ENCODE results near the gene HAPLN3. TPM values are rescaled to one million over a fixed set of nuclear protein-coding genes. Genes with fewer than 3 reads are reported as not detected.

HAPLN3 gene
- total RNA-seq, 2 donors from 2014 or later = 103 to 105 TPM

GRCh38 chr15:88906551-88906950 lies 11.2 kb upstream of the HAPLN3 start:
- no peak overlapping the region for H3K4me3 Mint-ChIP-seq
- H3K9me3 ChIP-seq (ENCODE audit: control insufficient read depth, low read length, poor library complexity, severe bottlenecking) = no peaks in the 10 kb centered on the region
- no peak for ATAC-seq
- peak overlapping the region; percentile 100 for H3K27ac Mint-ChIP-seq
- H3K27me3 Mint-ChIP-seq = no peaks in the 10 kb centered on the region
- peaks cover 45% of the 10 kb centered on the region for H3K4me1 Mint-ChIP-seq
- DNase-seq = no peak
- H3K36me3 Mint-ChIP-seq (ENCODE audit: low read depth) = no peaks in the 10 kb centered on the region

DNA sequence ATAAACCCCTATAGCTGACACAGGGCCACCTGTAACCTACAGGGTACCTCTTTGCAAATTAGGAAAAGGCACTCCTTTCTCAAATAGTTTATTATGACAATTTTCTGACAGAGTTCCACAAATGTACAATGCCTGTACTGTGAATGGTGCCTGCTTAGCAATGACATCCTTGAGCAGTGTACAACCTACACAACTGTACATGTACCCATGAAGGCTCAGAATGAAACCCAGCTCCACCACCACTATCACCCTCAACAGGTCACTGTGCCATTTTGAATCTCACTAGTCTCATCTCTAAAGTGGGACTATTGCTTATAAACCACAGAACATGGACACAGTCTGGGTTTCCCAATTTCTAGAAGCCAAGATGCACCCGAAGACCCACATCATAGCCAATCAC lies 10.8 kb upstream of the HAPLN3 start:
- ATAC-seq = no peak
- H3K4me1 Mint-ChIP-seq = peaks cover 45% of the 10 kb centered on the region
- no peaks in the 10 kb centered on the region for H3K27me3 Mint-ChIP-seq
- no peak for DNase-seq
- peaks cover 1% of the 10 kb centered on the region for H3K36me3 Mint-ChIP-seq (ENCODE audit: low read depth)
- no peaks in the 10 kb centered on the region for H3K9me3 ChIP-seq (ENCODE audit: control insufficient read depth, low read length, poor library complexity, severe bottlenecking)
- no peak overlapping the region for H3K4me3 Mint-ChIP-seq
- peak overlapping the region; percentile 100 for H3K27ac Mint-ChIP-seq

DNA sequence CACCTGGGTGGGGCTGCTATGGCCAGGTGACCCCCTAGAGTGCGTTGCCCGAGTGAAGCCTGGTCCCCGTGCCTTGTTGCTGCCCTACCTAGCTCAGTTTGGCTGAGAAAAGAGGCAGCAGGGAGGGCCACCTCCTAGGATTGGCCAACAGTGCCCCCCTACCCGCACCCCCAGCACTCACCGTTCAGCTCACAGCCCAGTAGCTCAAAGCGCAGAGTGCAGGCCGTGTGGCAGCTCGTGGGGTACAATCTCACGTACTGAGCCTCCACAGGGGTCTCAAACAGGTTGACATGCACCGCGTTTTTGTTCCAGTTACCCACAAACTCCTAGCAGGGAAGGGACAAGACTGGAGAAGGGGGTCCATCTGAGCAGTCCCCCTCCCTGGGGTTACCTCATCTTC lies 10.2 kb upstream of the HAPLN3 start:
- H3K4me1 Mint-ChIP-seq = peaks cover 47% of the 10 kb centered on the region

GRCh38 chr15:88904624-88905327 lies 9.4 kb upstream of the HAPLN3 start:
- ATAC-seq (peak; percentile 99), DNase-seq (peak; percentile 80 to 95 (median 88))
- no peaks in the 10 kb centered on the region for H3K9me3 ChIP-seq (ENCODE audit: control insufficient read depth, low read length, poor library complexity, severe bottlenecking)
- Mint-ChIP-seq H3K36me3 (ENCODE audit: low read depth) (peaks cover 7% of the 10 kb centered on the region), H3K4me1 (peaks cover 43% of the 10 kb centered on the region), H3K27me3 (no peaks in the 10 kb centered on the region), H3K27ac (peak overlapping the region; percentile 100), H3K4me3 (peak overlapping the region; percentile 85)

More for the DNA sequence above, 10.2 kb upstream of the HAPLN3 start:
- ATAC-seq (no peak), DNase-seq (no peak)
- H3K9me3 ChIP-seq (ENCODE audit: control insufficient read depth, low read length, poor library complexity, severe bottlenecking) = no peaks in the 10 kb centered on the region
- no peak overlapping the region for H3K4me3 Mint-ChIP-seq
- peak overlapping the region; percentile 100 for H3K27ac Mint-ChIP-seq
- peaks cover 7% of the 10 kb centered on the region for H3K36me3 Mint-ChIP-seq (ENCODE audit: low read depth)
- H3K27me3 Mint-ChIP-seq = no peaks in the 10 kb centered on the region

DNA sequence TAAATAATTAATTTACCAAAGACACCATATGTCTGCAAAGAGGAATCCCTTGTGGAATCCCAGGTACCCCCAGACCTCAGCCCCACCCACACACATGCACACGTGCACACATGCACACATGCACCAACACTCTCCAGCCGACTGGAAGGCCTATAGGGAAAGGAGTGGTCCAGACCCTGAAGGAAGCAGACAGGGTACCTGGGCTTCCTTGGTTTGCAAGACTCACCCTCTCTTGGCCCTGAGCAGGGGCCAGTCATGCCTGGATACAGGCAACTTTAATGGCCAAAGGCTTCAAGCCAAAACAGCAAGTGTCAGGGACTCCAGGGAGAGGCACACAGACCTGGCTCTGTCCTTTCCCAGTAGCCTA lies 8.9 kb upstream of the HAPLN3 start:
- ATAC-seq = no peak

GRCh38 chr15:88902846-88903245 lies 7.5 kb upstream of the HAPLN3 start:
- peak overlapping the region; percentile 100 for H3K27ac Mint-ChIP-seq
- H3K27me3 Mint-ChIP-seq = no peaks in the 10 kb centered on the region
- H3K9me3 ChIP-seq (ENCODE audit: control insufficient read depth, low read length, poor library complexity, severe bottlenecking) = no peaks in the 10 kb centered on the region
- no peak for DNase-seq
- H3K4me3 Mint-ChIP-seq = no peak overlapping the region
- no peak for ATAC-seq
- peaks cover 7% of the 10 kb centered on the region for H3K36me3 Mint-ChIP-seq (ENCODE audit: low read depth)
- H3K4me1 Mint-ChIP-seq = peaks cover 41% of the 10 kb centered on the region

More for the DNA sequence above, 8.9 kb upstream of the HAPLN3 start:
- DNase-seq = no peak
- H3K9me3 ChIP-seq (ENCODE audit: control insufficient read depth, low read length, poor library complexity, severe bottlenecking) = no peaks in the 10 kb centered on the region
- Mint-ChIP-seq H3K4me3 (peak overlapping the region; percentile 85), H3K27me3 (no peaks in the 10 kb centered on the region), H3K4me1 (peaks cover 43% of the 10 kb centered on the region), H3K27ac (peak overlapping the region; percentile 100), H3K36me3 (ENCODE audit: low read depth) (peaks cover 7% of the 10 kb centered on the region)

- no peak for DNase-seq
- Mint-ChIP-seq H3K4me1 (peaks cover 45% of the 10 kb centered on the region), H3K4me3 (no peak overlapping the region)
Observed at GRCh38 chr15:88902221-88902835, 7.0 kb upstream of the HAPLN3 start.

DNA sequence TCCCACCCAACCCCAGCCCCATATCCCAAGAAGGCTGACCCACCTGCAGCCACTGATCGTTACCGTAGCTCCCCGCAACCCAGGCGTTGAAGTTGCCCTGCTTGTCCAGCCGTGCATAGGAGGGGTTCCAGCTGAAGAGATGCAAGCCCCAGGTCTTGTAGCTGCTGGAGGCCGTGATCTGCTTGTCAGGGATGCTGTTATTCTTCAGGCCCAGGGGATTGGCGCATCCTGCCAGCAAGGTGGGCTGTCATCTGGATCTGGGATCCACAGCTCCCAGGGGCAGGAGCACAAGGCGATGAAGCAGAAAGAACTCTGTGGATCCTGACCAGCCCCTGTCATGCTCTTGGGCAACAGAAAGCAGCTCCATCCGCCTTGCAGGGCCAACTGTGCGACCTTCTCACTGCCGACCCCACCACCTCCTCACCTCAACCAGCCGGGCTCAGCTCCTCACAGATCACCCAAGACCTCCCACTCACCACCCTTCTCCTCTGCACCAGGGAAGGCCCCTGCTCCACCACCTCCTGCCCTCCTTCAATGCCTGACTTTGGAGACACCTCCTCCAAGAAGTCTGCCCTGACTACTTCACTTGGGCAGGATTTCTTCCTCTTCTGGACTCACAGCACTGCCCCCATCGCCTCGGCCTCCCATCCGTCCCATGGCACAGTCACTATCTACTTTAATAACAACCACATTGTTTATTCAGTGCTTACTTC lies 6.3 kb upstream of the HAPLN3 start:
- no peak overlapping the region for H3K4me3 Mint-ChIP-seq

More at GRCh38 chr15:88902221-88902835, 7.0 kb upstream of the HAPLN3 start:
- no peak for ATAC-seq
- H3K9me3 ChIP-seq (ENCODE audit: control insufficient read depth, low read length, poor library complexity, severe bottlenecking) = no peaks in the 10 kb centered on the region
- Mint-ChIP-seq H3K27ac (peak overlapping the region; percentile 100), H3K27me3 (no peaks in the 10 kb centered on the region), H3K36me3 (ENCODE audit: low read depth) (peaks cover 7% of the 10 kb centered on the region)

DNA sequence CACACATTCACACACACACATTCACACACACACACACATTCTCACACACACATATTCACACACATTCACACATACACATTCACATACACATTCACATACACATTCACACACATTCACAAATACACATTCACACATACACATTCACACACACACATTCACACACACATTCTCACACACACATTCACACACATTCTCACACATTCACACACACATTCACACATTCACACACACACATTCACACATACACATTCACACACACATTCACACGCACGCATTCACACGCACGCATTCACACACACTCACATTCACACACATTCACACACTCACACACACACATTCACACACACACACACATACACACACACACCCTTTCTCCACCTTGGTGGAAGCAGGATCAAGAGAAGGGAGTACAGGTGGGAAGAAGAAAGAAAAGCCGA lies 5.7 kb upstream of the HAPLN3 start:
- Mint-ChIP-seq H3K27ac (peak overlapping the region; percentile 100), H3K27me3 (no peaks in the 10 kb centered on the region), H3K36me3 (ENCODE audit: low read depth) (peaks cover 7% of the 10 kb centered on the region), H3K4me3 (no peak overlapping the region), H3K4me1 (peaks cover 49% of the 10 kb centered on the region)
- ATAC-seq (no peak), DNase-seq (no peak)
- H3K9me3 ChIP-seq (ENCODE audit: control insufficient read depth, low read length, poor library complexity, severe bottlenecking) = no peaks in the 10 kb centered on the region

More for the DNA sequence above, 6.3 kb upstream of the HAPLN3 start:
- ATAC-seq (no peak), DNase-seq (no peak)
- no peaks in the 10 kb centered on the region for H3K27me3 Mint-ChIP-seq
- peaks cover 7% of the 10 kb centered on the region for H3K36me3 Mint-ChIP-seq (ENCODE audit: low read depth)
- H3K27ac Mint-ChIP-seq = peak overlapping the region; percentile 100
- H3K4me1 Mint-ChIP-seq = peaks cover 46% of the 10 kb centered on the region
- H3K9me3 ChIP-seq (ENCODE audit: control insufficient read depth, low read length, poor library complexity, severe bottlenecking) = no peaks in the 10 kb centered on the region

GRCh38 chr15:88900309-88900981 lies 5.1 kb upstream of the HAPLN3 start:
- Mint-ChIP-seq H3K4me1 (peaks cover 51% of the 10 kb centered on the region), H3K36me3 (ENCODE audit: low read depth) (peaks cover 7% of the 10 kb centered on the region), H3K27ac (peak overlapping the region; percentile 100), H3K4me3 (no peak overlapping the region), H3K27me3 (no peaks in the 10 kb centered on the region)
- no peaks in the 10 kb centered on the region for H3K9me3 ChIP-seq (ENCODE audit: control insufficient read depth, low read length, poor library complexity, severe bottlenecking)
- no peak for DNase-seq
- ATAC-seq = no peak

GRCh38 chr15:88899251-88899650 lies 3.9 kb upstream of the HAPLN3 start:
- peaks cover 43% of the 10 kb centered on the region for H3K4me1 Mint-ChIP-seq
- DNase-seq (no peak), ATAC-seq (no peak)
- no peak overlapping the region for H3K4me3 Mint-ChIP-seq
- no peaks in the 10 kb centered on the region for H3K27me3 Mint-ChIP-seq
- no peaks in the 10 kb centered on the region for H3K9me3 ChIP-seq (ENCODE audit: control insufficient read depth, low read length, poor library complexity, severe bottlenecking)
- peak overlapping the region; percentile 100 for H3K27ac Mint-ChIP-seq
- H3K36me3 Mint-ChIP-seq (ENCODE audit: low read depth) = peaks cover 7% of the 10 kb centered on the region

DNA sequence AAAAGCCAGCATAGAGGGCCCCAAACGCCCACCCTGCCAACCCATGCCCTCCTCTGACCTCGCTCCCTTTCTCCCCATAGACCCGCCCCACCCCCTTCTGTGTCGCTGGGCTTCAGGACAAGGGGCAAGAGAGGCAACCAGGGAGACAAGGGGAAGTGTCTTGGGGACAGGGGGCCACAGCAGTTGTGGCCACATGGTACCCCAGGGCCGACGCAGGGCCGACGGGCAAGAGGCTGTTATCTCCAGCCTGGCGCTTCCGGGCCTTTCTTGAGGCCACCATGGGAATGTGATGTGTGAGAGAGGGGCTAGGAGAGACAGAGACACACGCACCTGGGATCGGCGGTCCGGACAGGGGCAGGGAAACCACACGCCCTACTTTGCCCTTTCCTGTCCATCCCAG lies 3.4 kb upstream of the HAPLN3 start:
- ATAC-seq (no peak), DNase-seq (no peak)
- no peaks in the 10 kb centered on the region for H3K27me3 Mint-ChIP-seq
- no peak overlapping the region for H3K4me3 Mint-ChIP-seq
- peaks cover 41% of the 10 kb centered on the region for H3K4me1 Mint-ChIP-seq
- H3K9me3 ChIP-seq (ENCODE audit: control insufficient read depth, low read length, poor library complexity, severe bottlenecking) = no peaks in the 10 kb centered on the region
- H3K36me3 Mint-ChIP-seq (ENCODE audit: low read depth) = peaks cover 7% of the 10 kb centered on the region
- H3K27ac Mint-ChIP-seq = peak overlapping the region; percentile 100

Data from T-helper 17 cell (primary cell).